Duodenal mucosa (tissue), 2 donors: ENCODE results near the gene CREBL2.
"Not testable (repeated sequence)": the region's sequence is repeated elsewhere in the genome, so short reads cannot be mapped to it uniquely, and the experiment has no call there.

Experiments
- H3K27ac ChIP-seq: one replicate; pipeline ENCODE4 v1.7.0; 2013; ENCODE audit warnings: low read depth, low read length
- H3K27me3 ChIP-seq, 2 donors: one replicate each; pipeline ENCODE4 v1.7.0; 2013; ENCODE audit warnings: low read length in 2 of 2, control low read depth in 1 of 2; ENCODE audit not compliant: insufficient read depth in 2 of 2, control insufficient read depth in 1 of 2
- H3K36me3 ChIP-seq, 2 donors: one replicate each; pipeline ENCODE4 v1.7.0; 2013; ENCODE audit warnings: low read length in 2 of 2, control low read depth in 1 of 2; ENCODE audit not compliant: insufficient read depth in 2 of 2, control insufficient read depth in 1 of 2
- H3K4me1 ChIP-seq, 2 donors: one replicate each; pipeline ENCODE4 v1.7.0; 2013; ENCODE audit warnings: low read length in 2 of 2, control low read depth in 1 of 2; ENCODE audit not compliant: insufficient read depth in 2 of 2, control insufficient read depth in 1 of 2
- H3K4me3 ChIP-seq, 2 donors: one replicate each; pipeline ENCODE4 v1.7.0; 2013; ENCODE audit warnings: low read length in 2 of 2, low read depth in 1 of 2
- H3K9ac ChIP-seq, 2 donors: one replicate each; pipeline ENCODE4 v1.7.0; 2013; ENCODE audit warnings: low read length in 2 of 2, low read depth in 1 of 2
- H3K9me3 ChIP-seq, 2 donors: one replicate each; pipeline ENCODE4 v1.7.0; 2013; ENCODE audit warnings: low read length in 2 of 2, control low read depth in 1 of 2; ENCODE audit not compliant: control insufficient read depth in 1 of 2

Gene CREBL2

GRCh38 chr12:12648284-12648683 lies 36.6 kb downstream of the CREBL2 start:
- H3K27ac ChIP-seq: no peak overlapping the region
- peaks cover 22 to 24% of the 10 kb centered on the region in 2 donors for H3K9me3 ChIP-seq
- peaks cover 1 to 4% of the 10 kb centered on the region in 2 donors for H3K36me3 ChIP-seq
- no peak overlapping the region for H3K4me3 ChIP-seq
- no peaks in the 10 kb centered on the region for H3K4me1 ChIP-seq
- H3K27me3 ChIP-seq: no peaks in the 10 kb centered on the region
- no peak overlapping the region for H3K9ac ChIP-seq

GRCh38 chr12:12648951-12649650 lies 37.4 kb downstream of the CREBL2 start:
- Histone ChIP-seq H3K36me3 (peaks cover 0 to 2% of the 10 kb centered on the region in 2 donors), H3K27me3 (no peaks in the 10 kb centered on the region), H3K4me1 (no peaks in the 10 kb centered on the region), H3K9ac (no peak overlapping the region), H3K27ac (no peak overlapping the region), H3K4me3 (no peak overlapping the region), H3K9me3 (peaks cover 22 to 24% of the 10 kb centered on the region in 2 donors)

- H3K4me3 ChIP-seq: no peak overlapping the region
- no peak overlapping the region for H3K27ac ChIP-seq
- H3K36me3 ChIP-seq: no peaks in the 10 kb centered on the region
- H3K9ac ChIP-seq: no peak overlapping the region
- H3K27me3 ChIP-seq: no peaks in the 10 kb centered on the region
- H3K9me3 ChIP-seq: peaks cover 22 to 24% of the 10 kb centered on the region in 2 donors
- H3K4me1 ChIP-seq: peaks cover 0 to 2% of the 10 kb centered on the region in 2 donors
These were observed 40.1 kb downstream of the CREBL2 start for GRCh38 chr12:12651752-12652151.

GRCh38 chr12:12652704-12653103 lies 41.0 kb downstream of the CREBL2 start:
- not testable (repeated sequence) for H3K27me3 ChIP-seq, H3K9ac ChIP-seq, H3K36me3 ChIP-seq, H3K4me1 ChIP-seq, H3K27ac ChIP-seq, H3K4me3 ChIP-seq
- peaks cover 21 to 23% of the 10 kb centered on the region in 2 donors for H3K9me3 ChIP-seq

GRCh38 chr12:12653922-12654321 lies 42.2 kb downstream of the CREBL2 start:
- peaks cover 0 to 2% of the 10 kb centered on the region in 2 donors for H3K4me1 ChIP-seq
- H3K9me3 ChIP-seq: peaks cover 9 to 11% of the 10 kb centered on the region in 2 donors
- H3K27ac ChIP-seq: no peak overlapping the region
- no peaks in the 10 kb centered on the region for H3K36me3 ChIP-seq
- H3K27me3 ChIP-seq: no peaks in the 10 kb centered on the region
- no peak overlapping the region for H3K4me3 ChIP-seq
- H3K9ac ChIP-seq: no peak overlapping the region

- no peaks in the 10 kb centered on the region for H3K27me3 ChIP-seq
- H3K27ac ChIP-seq: no peak overlapping the region
- H3K4me3 ChIP-seq: no peak overlapping the region
- H3K9ac ChIP-seq: no peak overlapping the region
- H3K4me1 ChIP-seq: peaks cover 0 to 2% of the 10 kb centered on the region in 2 donors
- peaks cover 0 to under 1% of the 10 kb centered on the region in 2 donors for H3K9me3 ChIP-seq
- no peaks in the 10 kb centered on the region for H3K36me3 ChIP-seq
These were observed 43.2 kb downstream of the CREBL2 start for GRCh38 chr12:12654691-12655460.

- peaks cover 0 to 2% of the 10 kb centered on the region in 2 donors for H3K4me1 ChIP-seq
- no peaks in the 10 kb centered on the region for H3K9me3 ChIP-seq
- H3K27ac ChIP-seq: no peak overlapping the region
- H3K27me3 ChIP-seq: no peaks in the 10 kb centered on the region
- no peak overlapping the region for H3K4me3 ChIP-seq
- H3K36me3 ChIP-seq: no peaks in the 10 kb centered on the region
- H3K9ac ChIP-seq: no peak overlapping the region
These were observed 48.5 kb downstream of the CREBL2 start for GRCh38 chr12:12660201-12660600.

- Histone ChIP-seq H3K27ac (no peak overlapping the region), H3K36me3 (no peaks in the 10 kb centered on the region), H3K27me3 (no peaks in the 10 kb centered on the region), H3K4me3 (no peak overlapping the region), H3K4me1 (no peaks in the 10 kb centered on the region), H3K9me3 (no peaks in the 10 kb centered on the region), H3K9ac (no peak overlapping the region)
These were observed 49.6 kb downstream of the CREBL2 start for GRCh38 chr12:12661086-12661856.

- no peaks in the 10 kb centered on the region for H3K4me1 ChIP-seq
- H3K9ac ChIP-seq: no peak overlapping the region
- no peak overlapping the region for H3K27ac ChIP-seq
- H3K9me3 ChIP-seq: no peaks in the 10 kb centered on the region
- H3K36me3 ChIP-seq: no peaks in the 10 kb centered on the region
- no peaks in the 10 kb centered on the region for H3K27me3 ChIP-seq
- no peak overlapping the region for H3K4me3 ChIP-seq
These were observed 52.1 kb downstream of the CREBL2 start for GRCh38 chr12:12663644-12664294.
